Esophagus squamous epithelium (tissue), 5 donors: ENCODE results near the gene ATP10D. TPM values are rescaled to one million over a fixed set of nuclear protein-coding genes. Genes with fewer than 3 reads are reported as not detected.
A peak's percentile ranks its signal among the peaks of the same experiment; 100 is the strongest.
"Not testable (repeated sequence)": the region's sequence is repeated elsewhere in the genome, so short reads cannot be mapped to it uniquely, and the experiment has no call there.

Source experiments
- DNase-seq: peaks from one replicate; lab custom pipeline; 2025; lab: John Stamatoyannopoulos, UW
- H3K27ac ChIP-seq, 4 donors: fragments of 200-600 bp; sonication (generic); one replicate each; pipeline ENCODE4 v1.5.1; 2016 to 2019; ENCODE audit warnings: mild to moderate bottlenecking in 1 of 4
- H3K27me3 ChIP-seq, 4 donors: fragments of 200-600 bp; sonication (generic); 1 replicate in 3 of 4; 2 replicates in 1 of 4; pipeline versions ENCODE4 v1.5.1 to v1.6.0; 2017 to 2021; ENCODE audit warnings: antibody characterized with exemption in 1 of 4
- H3K36me3 ChIP-seq, 3 donors: fragments of 200-600 bp; sonication (generic); one replicate each; pipeline ENCODE4 v1.5.1; 2016 to 2019
- H3K4me1 ChIP-seq, 3 donors: fragments of 200-600 bp; sonication (generic); one replicate each; pipeline ENCODE4 v1.5.1; 2017 to 2019
- H3K4me3 ChIP-seq, 4 donors: fragments of 200-600 bp; sonication (generic); 1 replicate in 3 of 4; 2 replicates in 1 of 4; pipeline ENCODE4 v1.5.1; 2016 to 2019; ENCODE audit warnings: mild to moderate bottlenecking in 2 of 4, moderate library complexity in 1 of 4
- H3K9me3 ChIP-seq, 3 donors: fragments of 200-600 bp; sonication (generic); one replicate each; pipeline ENCODE4 v1.5.1; 2016 to 2019
- CTCF ChIP-seq, 6 experiments: fragments of 450-650 bp in 4 of 6; fragments of 200-600 bp in 2 of 6; sonication (generic) in 2 of 6; IDR thresholded peaks; one replicate each; pipeline ENCODE4 v1.5.1; 2016 to 2019; ENCODE audit warnings: antibody characterized with exemption in 6 of 6, mild to moderate bottlenecking in 4 of 6, moderate library complexity in 4 of 6
- POLR2A ChIP-seq, 4 donors: fragments of 450-650 bp; IDR thresholded peaks; one replicate each; pipeline ENCODE4 v1.6.1; 2017; ENCODE audit warnings: antibody characterized with exemption in 4 of 4, mild to moderate bottlenecking in 4 of 4, moderate library complexity in 3 of 4
- WGBS, 2 donors: methylation state at CpG; one replicate each; pipeline ENCODE4 v1.1.5; 2018; 5-methylcytosine and 5-hydroxymethylcytosine counted together
- intact Hi-C: fragments of 100-400 bp; cut with DNase I; formaldehyde crosslinking; loops from one replicate; pipeline ENCODE4 v1.15.0; 2022
- total RNA-seq, 4 donors: library from RNA; depleted of rRNA; stranded (reverse); fragments of >200 nt; gene quantifications; one replicate each; pipeline ENCODE4 v1.1.0, GENCODE V29; 2016
- donor health status: DM: yes; HTN: yes; CAD: no.

ATP10D gene
- total RNA-seq, 4 donors from 2014 or later: 18.6 to 31.5 (median 27.8) TPM

- intact Hi-C loops: no loop called here
- 36 to 62% methylated on average over 2 of the region's 2 CpGs for WGBS, 2 donors
- Histone ChIP-seq H3K27me3 (no peaks in the 10 kb centered on the region), H3K9me3 (no peaks in the 10 kb centered on the region), H3K27ac (no peak overlapping the region), H3K4me1 (no peaks in the 10 kb centered on the region), H3K4me3 (no peak overlapping the region), H3K36me3 (peaks cover 0 to 81% (median 5%) of the 10 kb centered on the region in 3 donors)
- DNase-seq: no peak
- TF ChIP-seq CTCF (IDR thresholded peaks at IDR 0.05) (no peak), POLR2A (IDR thresholded peaks at IDR 0.05) (no peak)
Observed at GRCh38 chr4:47543331-47543730, 58.3 kb downstream of the ATP10D start.

GRCh38 chr4:47550357-47550756, 65.3 kb downstream of the ATP10D start:
- H3K4me3 ChIP-seq, H3K9me3 ChIP-seq, DNase-seq, H3K27ac ChIP-seq, H3K27me3 ChIP-seq, H3K4me1 ChIP-seq, intact Hi-C loops: not testable (repeated sequence)
- 92 to 95% methylated on average over 4 to 6 of the region's 7 CpGs for WGBS, 2 donors
- H3K36me3 ChIP-seq: peaks cover 0 to 95% (median 5%) of the 10 kb centered on the region in 3 donors

- peaks cover 0 to 89% (median 5%) of the 10 kb centered on the region in 3 donors for H3K36me3 ChIP-seq
- DNase-seq: no peak
- no peak overlapping the region for H3K27ac ChIP-seq
- no peaks in the 10 kb centered on the region for H3K27me3 ChIP-seq
- peaks cover 0 to 7% (median 0%) of the 10 kb centered on the region in 3 donors for H3K4me1 ChIP-seq
- 92 to 96% methylated on average over 4 to 7 of the region's 7 CpGs for WGBS, 2 donors
- intact Hi-C loops: no loop called here
- H3K9me3 ChIP-seq: no peaks in the 10 kb centered on the region
- H3K4me3 ChIP-seq: no peak overlapping the region
- TF ChIP-seq CTCF (IDR thresholded peaks at IDR 0.05) (no peak), POLR2A (IDR thresholded peaks at IDR 0.05) (no peak)
Observed at GRCh38 chr4:47550899-47551548, 65.9 kb downstream of the ATP10D start.

GRCh38 chr4:47551682-47552081, 66.6 kb downstream of the ATP10D start:
- no peak for DNase-seq
- Histone ChIP-seq H3K27ac (no peak overlapping the region), H3K4me3 (no peak overlapping the region), H3K4me1 (peaks cover 0 to 7% (median 0%) of the 10 kb centered on the region in 3 donors), H3K36me3 (peaks cover 0 to 82% (median 2%) of the 10 kb centered on the region in 3 donors), H3K27me3 (no peaks in the 10 kb centered on the region), H3K9me3 (no peaks in the 10 kb centered on the region)
- intact Hi-C loops: no loop called here
- no peak for TF ChIP-seq CTCF (IDR thresholded peaks at IDR 0.05)
- TF ChIP-seq POLR2A (IDR thresholded peaks at IDR 0.05): no peak

GRCh38 chr4:47553329-47554125, 68.5 kb downstream of the ATP10D start:
- 79 to 94% methylated on average over 2 of the region's 2 CpGs for WGBS, 2 donors
- Histone ChIP-seq H3K27ac (peak overlapping the region in 3 of 4 donors; percentile 16 to 31 (median 17)), H3K27me3 (no peaks in the 10 kb centered on the region), H3K4me1 (peaks cover 0 to 7% (median 0%) of the 10 kb centered on the region in 3 donors), H3K36me3 (peaks cover 4 to 80% (median 6%) of the 10 kb centered on the region in 3 donors), H3K4me3 (no peak overlapping the region), H3K9me3 (no peaks in the 10 kb centered on the region)
- TF ChIP-seq CTCF (IDR thresholded peaks at IDR 0.05) (no peak), POLR2A (IDR thresholded peaks at IDR 0.05) (no peak)
- DNase-seq: no peak
- intact Hi-C loops: no loop called here

- intact Hi-C loops: not testable (repeated sequence)
Observed at GRCh38 chr4:47555920-47556319, 70.8 kb downstream of the ATP10D start.

More at GRCh38 chr4:47555920-47556319, 70.8 kb downstream of the ATP10D start:
- not testable (repeated sequence) for H3K9me3 ChIP-seq, H3K27ac ChIP-seq, H3K27me3 ChIP-seq, H3K4me1 ChIP-seq, DNase-seq, H3K4me3 ChIP-seq
- peaks cover 4 to 80% (median 6%) of the 10 kb centered on the region in 3 donors for H3K36me3 ChIP-seq
- 60 to 72% methylated on average over 3 of the region's 3 CpGs for WGBS, 2 donors
